HG02840 (cell line): ENCODE results near the gene PCYT2.

Experiments used
- ATAC-seq: cut with Tn5 transposase; IDR thresholded peaks from one replicate; pipeline ENCODE4 v1.9.1; 2021; ENCODE audit warnings: mild to moderate bottlenecking, moderate library complexity, moderate number of reproducible peaks; ENCODE audit not compliant: unreplicated experiment, low FRiP score

The PCYT2 gene

DNA sequence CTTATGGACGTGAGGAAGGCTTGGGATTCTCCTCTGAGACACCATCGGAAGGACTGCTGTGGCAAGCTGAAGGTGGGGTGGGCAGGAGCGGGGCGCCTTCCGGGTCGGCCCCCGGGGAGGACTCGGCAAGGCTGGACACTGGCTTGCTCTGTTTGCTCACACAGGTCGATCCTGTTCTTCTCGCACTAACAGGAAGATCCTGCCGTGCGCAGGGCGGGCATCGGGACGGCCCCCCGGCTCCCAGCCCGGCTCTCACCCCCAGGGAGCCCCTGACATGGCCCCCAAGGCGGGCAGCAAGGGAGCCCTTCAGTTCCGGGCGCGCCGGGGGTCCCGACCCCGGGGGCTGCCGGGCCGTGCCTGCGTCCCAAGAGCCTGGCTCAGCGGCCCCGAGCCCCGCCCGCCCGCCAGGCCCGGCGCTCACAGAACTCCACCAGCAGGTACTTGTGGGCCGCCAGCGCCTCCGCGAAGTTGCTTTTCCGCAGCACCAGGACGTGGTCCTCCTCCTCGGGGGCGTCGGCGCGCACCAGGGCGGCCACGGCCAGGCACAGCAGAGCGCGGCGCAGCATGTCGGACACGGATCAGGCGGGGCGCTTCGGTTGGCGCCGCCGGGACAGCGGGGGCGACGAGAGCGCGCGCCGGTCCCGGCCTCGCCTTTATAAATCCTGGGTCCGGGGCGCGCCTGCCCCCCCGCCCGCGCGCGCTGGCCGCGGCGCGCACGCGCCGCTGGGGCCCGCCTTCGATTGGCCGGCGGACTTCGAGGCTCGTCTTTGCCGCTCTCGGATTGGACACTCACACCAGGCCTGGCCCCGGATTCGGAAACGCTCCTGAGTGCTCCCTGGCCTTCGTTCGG lies 51.1 kb downstream of the PCYT2 start, which contains the start of gene P4HB:
Gene P4HB (minus strand): TSS at position 630 of the 850 bp plus-strand sequence. CDS start 64 bp downstream, at position 566.
- peak; percentile 79 for ATAC-seq

DNA sequence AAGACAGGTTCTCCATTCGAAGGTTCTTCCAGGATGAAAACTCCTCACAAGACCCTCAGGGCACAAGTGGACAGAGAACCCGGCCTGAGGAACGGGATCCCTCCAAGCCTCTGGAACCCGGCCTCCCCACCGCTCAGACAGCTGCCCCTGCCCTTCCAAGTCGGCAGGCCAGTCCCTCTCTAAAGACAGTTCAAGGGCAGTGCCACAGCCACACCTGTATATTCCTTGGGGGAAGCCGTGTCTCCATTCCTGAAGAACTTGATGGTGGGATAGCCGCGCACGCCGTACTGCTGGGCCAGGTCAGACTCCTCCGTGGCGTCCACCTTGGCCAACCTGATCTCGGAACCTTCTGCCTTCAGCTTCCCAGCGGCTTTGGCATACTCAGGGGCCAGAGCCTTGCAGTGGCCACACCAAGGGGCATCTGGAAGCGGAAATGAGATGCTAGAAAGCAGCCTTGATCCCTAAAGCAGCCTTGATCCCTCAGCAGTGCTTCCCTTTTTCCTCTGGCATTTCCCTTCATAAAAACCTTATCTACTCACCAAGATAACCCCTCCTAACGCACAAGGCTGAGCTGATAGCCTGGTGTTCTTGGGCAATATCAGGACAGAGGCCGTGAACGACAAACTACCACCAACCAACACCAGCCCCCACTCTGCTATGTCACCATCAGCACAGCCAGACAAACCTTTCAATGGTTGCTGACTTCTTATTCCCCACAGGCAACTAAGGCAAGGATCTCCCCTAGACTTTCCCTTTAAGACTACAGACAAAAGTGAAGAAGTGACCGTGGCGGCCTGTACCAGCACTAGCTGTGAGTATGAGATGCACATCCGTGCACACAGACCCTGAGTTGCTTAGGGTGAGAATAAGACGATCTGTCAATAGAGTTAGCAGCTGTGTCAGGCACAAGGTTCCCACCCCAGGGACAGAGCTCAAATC lies 52.0 kb downstream of the PCYT2 start:
- ATAC-seq: no peak

GRCh38 chr17:81858170-81858966 lies 52.8 kb downstream of the PCYT2 start:
- no peak for ATAC-seq

- ATAC-seq: no peak
Observed at GRCh38 chr17:81854974-81855774, 56.0 kb downstream of the PCYT2 start.

- no peak for ATAC-seq
Observed at GRCh38 chr17:81852237-81852636, 59.0 kb downstream of the PCYT2 start.

GRCh38 chr17:81851423-81851822 lies 59.8 kb downstream of the PCYT2 start:
- no peak for ATAC-seq
